GM23338 (cell line): ENCODE results near the gene NSUN7. TPM values are rescaled to one million over a fixed set of nuclear protein-coding genes. Genes with fewer than 3 reads are reported as not detected.

Source experiments
- ATAC-seq: fragments of 200-7000 bp; cut with Tn5 transposase; 3 replicates; pipeline ENCODE4 v1.9.1; 2020
- DNase-seq: peaks from one replicate; pipeline ENCODE4 v3.0.0-alpha.2; 2015; ENCODE audit warnings: low spot score
- H2AFZ ChIP-seq: fragments of 200-600 bp; sonication (generic); 2 replicates; pipeline ENCODE4 v1.8.0; 2016; ENCODE audit warnings: antibody characterized with exemption, mild to moderate bottlenecking, moderate library complexity
- H3F3A ChIP-seq: fragments of 200-600 bp; sonication (generic); replicated peaks from 2 replicates; pipeline ENCODE4 v1.8.0; 2017; ENCODE audit warnings: antibody characterized with exemption, mixed run types, low read depth
- H3K27ac ChIP-seq: fragments of 200-600 bp; sonication (generic); 2 replicates; pipeline ENCODE4 v1.6.1; 2016; ENCODE audit warnings: low read depth
- H3K27me3 ChIP-seq: fragments of 200-600 bp; sonication (generic); 2 replicates; pipeline ENCODE4 v1.8.0; 2016; ENCODE audit warnings: mild to moderate bottlenecking, mixed run types, moderate library complexity; ENCODE audit not compliant: insufficient read depth
- H3K36me3 ChIP-seq: fragments of 200-600 bp; sonication (generic); 2 replicates; pipeline ENCODE4 v1.8.0; 2016; ENCODE audit warnings: mild to moderate bottlenecking; ENCODE audit not compliant: insufficient read depth
- H3K4me1 ChIP-seq: fragments of 200-600 bp; sonication (generic); 2 replicates; pipeline ENCODE4 v1.8.0; 2016; ENCODE audit warnings: mild to moderate bottlenecking, moderate library complexity; ENCODE audit not compliant: insufficient read depth
- H3K4me2 ChIP-seq: fragments of 200-600 bp; sonication (generic); 2 replicates; pipeline ENCODE4 v1.7.1; 2017; ENCODE audit warnings: mixed run types
- H3K4me3 ChIP-seq: fragments of 200-600 bp; sonication (generic); 2 replicates; pipeline ENCODE4 v1.6.1; 2016; ENCODE audit warnings: mixed run types
- H3K79me2 ChIP-seq: fragments of 200-600 bp; sonication (generic); replicated peaks from 2 replicates; pipeline ENCODE4 v1.8.0; 2017; ENCODE audit warnings: mild to moderate bottlenecking; ENCODE audit not compliant: insufficient read depth
- H3K9me2 ChIP-seq: fragments of 200-600 bp; sonication (generic); 2 replicates; pipeline ENCODE4 v1.8.0; 2017; ENCODE audit not compliant: insufficient read depth
- H4K20me1 ChIP-seq: fragments of 200-600 bp; sonication (generic); replicated peaks from 2 replicates; pipeline ENCODE4 v1.8.0; 2017; ENCODE audit warnings: mild to moderate bottlenecking; ENCODE audit not compliant: insufficient read depth
- H3K27ac Mint-ChIP-seq: 2 replicates; pipeline ENCODE4 v1.8.0; 2020; ENCODE audit warnings: inconsistent platforms, mild to moderate bottlenecking, moderate library complexity, mixed read lengths
- H3K27me3 Mint-ChIP-seq: 3 replicates; pipeline ENCODE4 v1.8.0; 2022; ENCODE audit warnings: low read depth, mild to moderate bottlenecking, moderate library complexity, mixed read lengths, inconsistent platforms; ENCODE audit not compliant: insufficient read depth, poor library complexity
- H3K36me3 Mint-ChIP-seq: 3 replicates; pipeline ENCODE4 v1.8.0; 2021; ENCODE audit warnings: low read depth, mild to moderate bottlenecking, inconsistent platforms, moderate library complexity, mixed read lengths
- H3K4me1 Mint-ChIP-seq: 3 replicates; pipeline ENCODE4 v1.8.0; 2020; ENCODE audit warnings: mild to moderate bottlenecking, inconsistent platforms, mixed read lengths
- H3K4me3 Mint-ChIP-seq: 3 replicates; pipeline ENCODE4 v1.8.0; 2021; ENCODE audit warnings: moderate library complexity, mild to moderate bottlenecking, inconsistent platforms, mixed read lengths
- H3K9me3 Mint-ChIP-seq: 3 replicates; pipeline ENCODE4 v1.8.0; 2020; ENCODE audit warnings: moderate library complexity, mild to moderate bottlenecking, inconsistent platforms, mixed read lengths
- CREB1 ChIP-seq: fragments of 250-450 bp; sonication (Bioruptor Pico); IDR thresholded peaks from 2 replicates; pipeline ENCODE4 v1.5.0; 2020; ENCODE audit warnings: low read depth, mild to moderate bottlenecking, moderate library complexity
- CTCF ChIP-seq, 2 experiments: fragments of 200-600 bp in 1 of 2; sonication (generic) in 1 of 2; conservative IDR thresholded peaks; 2 replicates each; pipeline versions ENCODE4 v1.5.1 to v1.6.1; 2016 to 2017; ENCODE audit warnings: antibody characterized with exemption in 2 of 2, low read depth in 2 of 2, mild to moderate bottlenecking in 2 of 2, moderate library complexity in 1 of 2
- ETS1 ChIP-seq: IDR thresholded peaks from 2 replicates; pipeline ENCODE4 v1.6.1; 2016; ENCODE audit warnings: antibody characterized with exemption
- EZH2 ChIP-seq: fragments of 200-600 bp; sonication (generic); IDR thresholded peaks from one replicate; pipeline ENCODE4 v1.8.0; 2017; ENCODE audit warnings: antibody characterized with exemption, mild to moderate bottlenecking, low read depth; ENCODE audit not compliant: unreplicated experiment
- EZH2phosphoT487 ChIP-seq: fragments of 200-600 bp; sonication (generic); IDR thresholded peaks from one replicate; pipeline ENCODE4 v1.8.1; 2018; ENCODE audit warnings: antibody characterized with exemption; ENCODE audit not compliant: unreplicated experiment
- JUNB ChIP-seq: IDR thresholded peaks from one replicate; pipeline ENCODE4 v1.6.1; 2016; ENCODE audit warnings: antibody characterized with exemption; ENCODE audit not compliant: unreplicated experiment
- NANOG ChIP-seq: IDR thresholded peaks from 2 replicates; pipeline ENCODE4 v1.6.1; 2016; ENCODE audit warnings: antibody characterized with exemption, borderline replicate concordance
- POLR2AphosphoS5 ChIP-seq: IDR thresholded peaks from 2 replicates; pipeline ENCODE4 v1.6.1; 2016; ENCODE audit warnings: antibody characterized with exemption, low read depth
- STAT1 ChIP-seq: IDR thresholded peaks from one replicate; pipeline ENCODE4 v1.6.1; 2016; ENCODE audit warnings: antibody characterized with exemption; ENCODE audit not compliant: unreplicated experiment
- ZNF114 ChIP-seq: fragments of 250-450 bp; sonication (Bioruptor Pico); IDR thresholded peaks from 2 replicates; pipeline ENCODE4 v1.5.0; 2020; ENCODE audit warnings: mild to moderate bottlenecking, moderate library complexity
- ZNF331 ChIP-seq: fragments of 250-450 bp; sonication (Bioruptor Pico); IDR thresholded peaks from 2 replicates; pipeline ENCODE4 v1.5.0; 2020; ENCODE audit warnings: low read depth, mild to moderate bottlenecking, moderate library complexity
- ZNF462 ChIP-seq: fragments of 250-450 bp; sonication (Bioruptor Pico); IDR thresholded peaks from 2 replicates; pipeline ENCODE4 v1.5.0; 2020; ENCODE audit warnings: mild to moderate bottlenecking, moderate library complexity
- polyA plus RNA-seq: library from polyadenylated mRNA; unstranded; fragments of >200 nt; fragmentation: Nextera tagmentation; extraction: Ambion mirVana; gene quantifications from 2 replicates; pipeline ENCODE4 v1.2.1, GENCODE V29; 2016
- total RNA-seq: library from RNA; depleted of rRNA; stranded (reverse); fragments of >200 nt; shearing (Covaris generic); gene quantifications from 2 replicates; pipeline ENCODE4 v1.2.3, GENCODE V29; 2014
- TF ChIP-seq, protein P1 (sequence below): IDR thresholded peaks from one replicate; pipeline ENCODE4 v1.6.1; 2018; ENCODE audit warnings: antibody characterized with exemption; ENCODE audit not compliant: unreplicated experiment

Gene NSUN7
- total and polyA plus RNA-seq, 2 experiments from 2014 or later, result 28.8 to 29.0 TPM

- H2AFZ ChIP-seq, result no peak overlapping the region
- no peak overlapping the region for H3K4me3 ChIP-seq
- no peak overlapping the region for H3K4me2 ChIP-seq
- peak; percentile 25 for DNase-seq
- 0 out of 2 replicates have a peak overlapping the region, but pooled peaks have one; percentile 7 for H3K27ac ChIP-seq
- Mint-ChIP-seq H3K36me3 (no peaks in the 10 kb centered on the region), H3K27me3 (no peaks in the 10 kb centered on the region), H3K4me3 (no peak overlapping the region), H3K4me1 (peaks cover 7% of the 10 kb centered on the region), H3K27ac (no peak overlapping the region), H3K9me3 (no peaks in the 10 kb centered on the region; the same call in 2 of the 3 replicates)
- H3K36me3 ChIP-seq, result no peaks in the 10 kb centered on the region
- peak; percentile 59 for ATAC-seq
- H4K20me1 ChIP-seq, result no peaks in the 10 kb centered on the region
- no peak for TF ChIP-seq STAT1
- TF ChIP-seq, protein P1, sequence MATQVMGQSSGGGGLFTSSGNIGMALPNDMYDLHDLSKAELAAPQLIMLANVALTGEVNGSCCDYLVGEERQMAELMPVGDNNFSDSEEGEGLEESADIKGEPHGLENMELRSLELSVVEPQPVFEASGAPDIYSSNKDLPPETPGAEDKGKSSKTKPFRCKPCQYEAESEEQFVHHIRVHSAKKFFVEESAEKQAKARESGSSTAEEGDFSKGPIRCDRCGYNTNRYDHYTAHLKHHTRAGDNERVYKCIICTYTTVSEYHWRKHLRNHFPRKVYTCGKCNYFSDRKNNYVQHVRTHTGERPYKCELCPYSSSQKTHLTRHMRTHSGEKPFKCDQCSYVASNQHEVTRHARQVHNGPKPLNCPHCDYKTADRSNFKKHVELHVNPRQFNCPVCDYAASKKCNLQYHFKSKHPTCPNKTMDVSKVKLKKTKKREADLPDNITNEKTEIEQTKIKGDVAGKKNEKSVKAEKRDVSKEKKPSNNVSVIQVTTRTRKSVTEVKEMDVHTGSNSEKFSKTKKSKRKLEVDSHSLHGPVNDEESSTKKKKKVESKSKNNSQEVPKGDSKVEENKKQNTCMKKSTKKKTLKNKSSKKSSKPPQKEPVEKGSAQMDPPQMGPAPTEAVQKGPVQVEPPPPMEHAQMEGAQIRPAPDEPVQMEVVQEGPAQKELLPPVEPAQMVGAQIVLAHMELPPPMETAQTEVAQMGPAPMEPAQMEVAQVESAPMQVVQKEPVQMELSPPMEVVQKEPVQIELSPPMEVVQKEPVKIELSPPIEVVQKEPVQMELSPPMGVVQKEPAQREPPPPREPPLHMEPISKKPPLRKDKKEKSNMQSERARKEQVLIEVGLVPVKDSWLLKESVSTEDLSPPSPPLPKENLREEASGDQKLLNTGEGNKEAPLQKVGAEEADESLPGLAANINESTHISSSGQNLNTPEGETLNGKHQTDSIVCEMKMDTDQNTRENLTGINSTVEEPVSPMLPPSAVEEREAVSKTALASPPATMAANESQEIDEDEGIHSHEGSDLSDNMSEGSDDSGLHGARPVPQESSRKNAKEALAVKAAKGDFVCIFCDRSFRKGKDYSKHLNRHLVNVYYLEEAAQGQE, result no peak
- no peak for TF ChIP-seq CREB1
- TF ChIP-seq CTCF (conservative IDR thresholded peaks at IDR 0.05; ENCODE audit: low read depth in 2 of 2), result no peak
- TF ChIP-seq POLR2AphosphoS5, result no peak
- no peak for TF ChIP-seq ZNF462 (CRISPR knock-in tag)
- TF ChIP-seq ETS1, result no peak
- no peak for TF ChIP-seq EZH2
- no peak for TF ChIP-seq NANOG
- no peak for TF ChIP-seq ZNF114
- TF ChIP-seq EZH2phosphoT487, result no peak
- no peak for TF ChIP-seq JUNB
- TF ChIP-seq ZNF331 (CRISPR knock-in tag), result no peak
- no peaks in the 10 kb centered on the region; the same call in 1 of the 2 replicates for H3K4me1 ChIP-seq
- H3F3A ChIP-seq, result no peaks in the 10 kb centered on the region; the same call in 1 of the 2 replicates
- H3K9me2 ChIP-seq, result no peaks in the 10 kb centered on the region
- no peaks in the 10 kb centered on the region for H3K79me2 ChIP-seq
- H3K27me3 ChIP-seq, result no peaks in the 10 kb centered on the region
These were observed 11.9 kb upstream of the NSUN7 start for GRCh38 chr4:40737879-40738278.
